Stimulated activated CD8-positive, alpha-beta memory T cell treated with anti-CD3 and anti-CD28 coated beads, Interleukin-2, amount 100 ng/mL, for 48 hours (primary cell): Measurements from ENCODE around the gene FAM89B.

Experiments
- DNase-seq, 2 donors: peaks; one replicate each; pipeline ENCODE4 v3.0.0-alpha.2; 2020; ENCODE audit warnings: low read depth in 2 of 2

FAM89B gene

DNA sequence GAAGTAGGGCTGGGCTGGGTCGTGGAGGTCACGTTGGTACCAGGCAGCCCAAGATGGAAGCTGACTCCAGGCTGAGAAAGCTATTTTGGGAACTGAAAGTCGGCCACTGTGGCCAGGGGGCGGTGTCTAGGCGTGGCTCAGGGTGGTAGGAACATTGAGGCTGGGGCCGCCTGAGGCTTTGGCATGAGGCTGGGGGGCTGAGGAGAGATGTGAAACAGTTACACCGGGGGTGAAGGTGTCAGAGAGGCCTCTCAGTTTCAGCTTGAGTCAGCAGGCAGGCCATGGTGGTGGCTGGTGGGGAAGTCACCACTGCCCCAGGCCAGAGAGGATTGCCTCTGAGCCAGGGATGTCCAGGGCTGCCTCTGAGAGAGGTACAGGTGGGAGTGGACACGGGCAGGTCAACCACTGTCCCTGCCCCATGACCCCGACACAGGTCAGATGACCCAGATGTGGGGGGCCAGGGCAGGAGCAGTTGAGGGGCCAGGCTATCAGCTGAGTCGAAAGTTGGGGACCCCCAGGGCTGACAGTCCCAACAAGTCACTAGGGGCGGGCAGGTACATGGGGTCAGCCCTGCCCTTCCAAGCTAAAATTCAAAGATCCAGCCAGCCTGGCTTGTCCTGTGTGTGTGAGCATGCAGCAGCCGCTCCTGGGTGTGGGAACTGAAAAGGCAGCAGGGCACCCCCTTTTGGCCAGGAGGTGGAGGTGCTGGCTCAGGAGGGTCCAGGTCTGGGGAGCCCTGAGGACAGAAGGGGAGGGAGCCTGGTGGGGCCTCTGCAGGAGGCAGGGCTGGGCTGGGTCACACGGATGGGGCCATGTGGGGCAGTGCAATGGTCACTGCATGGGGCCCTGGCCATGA lies 16.1 kb downstream of the FAM89B start:
- peak; percentile 71 to 79 for DNase-seq

DNA sequence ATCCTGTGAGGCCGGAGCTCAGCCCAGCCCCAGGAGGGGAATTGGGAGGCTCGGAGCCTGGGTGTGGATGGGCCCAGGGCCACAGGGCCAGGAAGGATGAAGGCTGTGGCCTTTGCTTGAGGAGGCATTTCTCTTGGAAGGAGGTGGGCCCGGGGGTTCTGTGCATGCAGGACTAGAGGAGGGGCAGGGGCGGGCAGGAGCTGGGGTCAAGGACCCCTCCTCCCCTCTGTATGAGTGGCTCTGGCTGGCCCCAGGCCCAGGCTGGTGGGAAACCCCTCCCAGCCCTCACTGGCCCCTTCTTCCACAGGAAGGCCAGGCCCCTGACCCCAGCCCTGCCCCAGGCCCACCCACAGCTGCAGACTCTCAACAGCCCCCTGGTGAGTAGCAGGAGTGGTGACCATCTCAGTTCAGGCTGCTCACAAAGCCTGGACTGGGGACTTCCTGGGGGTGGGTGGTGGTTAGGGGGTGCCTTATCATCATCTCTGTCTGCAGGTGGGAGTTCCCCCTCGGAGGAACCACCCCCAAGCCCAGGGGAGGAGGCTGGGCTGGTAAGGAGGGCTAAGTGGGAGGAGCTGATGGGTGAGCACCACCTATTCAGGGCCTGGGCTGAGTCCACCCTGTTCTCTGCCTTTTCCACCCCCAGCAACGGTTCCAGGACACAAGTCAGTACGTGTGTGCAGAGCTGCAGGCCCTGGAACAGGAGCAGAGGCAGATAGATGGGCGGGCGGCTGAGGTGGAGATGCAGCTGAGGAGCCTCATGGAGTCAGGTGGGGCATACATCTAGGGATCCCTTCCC lies 17.3 kb downstream of the FAM89B start:
- peak in 1 of 2 donors; percentile 57 for DNase-seq

DNA sequence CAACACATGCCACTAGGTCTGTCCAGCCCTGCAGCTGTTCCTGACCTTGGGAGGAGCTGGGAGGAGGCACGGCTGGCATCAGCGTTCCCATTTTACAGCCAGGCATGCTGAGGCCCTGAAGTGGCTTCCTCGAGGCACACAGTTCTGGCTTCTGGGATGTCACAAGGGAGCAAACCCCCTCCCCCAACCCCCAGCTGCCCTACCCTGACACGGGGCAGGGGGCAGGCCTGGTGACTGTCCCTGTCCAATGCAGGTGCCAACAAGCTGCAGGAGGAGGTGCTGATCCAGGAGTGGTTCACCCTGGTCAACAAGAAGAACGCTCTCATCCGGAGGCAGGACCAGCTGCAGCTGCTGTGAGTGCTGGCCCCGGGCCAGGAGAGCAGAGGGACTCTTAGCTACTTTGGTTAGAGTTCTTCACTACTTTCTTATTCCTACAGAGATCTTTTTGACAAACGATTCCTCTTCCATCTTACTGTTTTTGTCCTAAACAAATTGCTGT lies 18.0 kb downstream of the FAM89B start:
- DNase-seq, result no peak

DNA sequence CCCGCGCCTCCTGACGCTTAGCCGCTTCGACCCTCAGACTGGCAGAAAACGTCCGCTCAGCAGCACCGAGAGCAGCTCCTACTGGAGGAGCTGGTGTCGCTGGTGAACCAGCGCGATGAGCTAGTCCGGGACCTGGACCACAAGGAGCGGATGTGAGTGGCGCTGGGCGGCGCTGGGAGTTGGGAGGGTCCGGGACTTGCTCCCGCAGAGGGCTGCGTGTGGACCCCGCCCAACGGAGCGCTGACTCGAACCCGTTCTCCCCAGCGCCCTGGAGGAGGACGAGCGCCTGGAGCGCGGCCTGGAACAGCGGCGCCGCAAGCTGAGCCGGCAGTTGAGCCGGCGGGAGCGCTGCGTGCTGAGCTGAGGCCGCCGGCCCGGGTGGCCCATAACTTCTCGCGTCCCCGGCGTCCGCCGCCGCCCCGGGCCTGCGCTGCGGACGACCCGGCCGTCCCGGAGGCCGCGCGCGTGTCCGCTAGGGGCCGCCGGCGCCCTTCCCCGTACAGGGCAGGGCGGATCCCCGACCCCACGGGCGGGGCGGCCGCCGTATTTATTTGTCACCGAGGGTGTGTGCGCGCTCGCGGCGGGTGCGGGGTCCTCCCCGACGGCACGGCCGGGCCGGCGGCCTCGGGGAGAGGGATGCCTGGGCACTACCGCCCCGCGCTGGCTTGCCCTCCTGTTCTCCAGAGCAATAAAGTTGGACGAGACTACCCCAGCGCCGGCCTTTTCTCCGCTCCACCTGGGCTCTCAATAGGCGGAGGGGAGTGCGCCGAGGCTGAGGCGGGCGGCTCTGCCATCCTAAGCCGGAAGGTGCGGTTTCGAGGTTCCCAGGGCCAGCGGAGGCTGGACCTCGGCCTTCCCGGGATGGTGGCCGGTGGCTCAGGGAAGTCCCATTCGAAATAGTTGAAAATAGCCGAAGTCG lies 19.9 kb downstream of the FAM89B start:
- no peak for DNase-seq

DNA sequence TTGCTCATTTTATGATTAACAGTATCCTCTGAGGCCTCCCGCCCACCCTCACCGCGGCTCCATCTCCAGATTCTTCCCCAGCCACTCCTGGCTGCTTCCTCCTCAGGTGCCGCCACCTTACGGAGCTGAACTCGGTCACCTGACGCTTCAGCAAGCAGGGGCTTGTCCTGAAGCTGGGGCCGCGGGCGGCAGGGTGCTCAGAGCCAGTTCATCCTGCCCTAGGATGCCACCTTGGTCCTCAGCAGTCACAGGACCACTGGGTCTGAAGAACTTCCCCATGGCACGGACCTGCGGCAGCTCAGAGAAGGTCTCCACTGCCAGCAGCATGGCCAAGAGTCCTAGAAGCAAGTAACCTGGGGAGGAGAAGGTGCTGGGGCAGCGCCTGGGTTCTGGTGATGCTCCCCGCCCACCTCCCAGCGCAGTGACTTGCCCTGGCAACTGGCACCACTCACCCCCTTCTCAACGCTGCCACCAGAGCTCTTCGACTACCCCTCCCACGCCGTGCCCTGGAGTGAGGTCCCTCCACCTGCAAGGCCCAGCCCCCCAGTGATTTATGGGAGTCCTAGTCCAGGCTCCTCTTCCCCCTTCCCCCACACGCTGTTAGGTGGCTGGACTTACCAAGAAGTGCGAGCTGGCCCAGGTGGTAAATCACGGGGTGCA lies 20.6 kb downstream of the FAM89B start:
- DNase-seq, result no peak

DNA sequence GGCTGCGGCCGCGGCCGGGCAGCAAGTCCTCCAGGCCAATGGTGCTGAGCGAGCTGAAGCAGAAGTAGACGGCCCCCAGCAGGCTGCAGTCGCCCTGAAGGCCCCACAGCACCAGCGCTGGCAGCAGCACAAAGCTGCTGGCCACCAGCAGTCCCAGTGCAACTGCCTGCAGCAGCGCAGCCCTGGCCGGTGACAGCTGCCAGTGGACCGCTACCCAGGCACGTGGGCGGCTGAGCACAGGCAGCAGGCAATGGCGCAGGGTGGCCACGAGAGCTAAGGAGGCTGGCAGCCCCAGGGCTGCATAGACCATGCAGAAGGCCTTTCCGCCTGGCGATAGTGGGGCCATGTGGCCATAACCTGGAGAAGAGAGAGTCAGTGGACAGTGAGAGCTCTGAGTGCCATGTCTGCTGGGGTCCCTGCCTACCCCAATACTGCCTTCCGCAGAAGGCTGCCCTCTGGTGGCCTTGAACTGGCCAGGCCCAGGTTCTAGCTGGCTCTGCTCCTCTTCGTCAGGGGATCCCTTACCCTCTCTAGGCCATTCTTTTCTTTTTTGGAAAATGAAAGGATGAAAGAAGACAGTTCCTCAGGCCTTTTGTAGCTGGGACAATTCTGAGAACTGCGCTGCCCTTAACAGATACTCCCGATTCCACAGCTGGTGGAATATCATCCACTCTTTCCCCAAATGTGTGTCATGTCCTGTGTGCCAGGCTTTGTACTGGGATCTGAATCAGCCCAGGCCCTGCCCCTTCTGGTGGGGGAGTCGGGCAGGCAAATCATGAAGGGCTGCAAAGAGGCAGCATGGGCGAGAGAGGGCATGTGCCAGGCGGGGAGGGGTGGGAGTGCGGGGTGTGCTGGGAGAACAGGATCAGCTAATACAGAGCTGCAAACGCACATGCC lies 21.4 kb downstream of the FAM89B start:
- DNase-seq, result no peak

DNA sequence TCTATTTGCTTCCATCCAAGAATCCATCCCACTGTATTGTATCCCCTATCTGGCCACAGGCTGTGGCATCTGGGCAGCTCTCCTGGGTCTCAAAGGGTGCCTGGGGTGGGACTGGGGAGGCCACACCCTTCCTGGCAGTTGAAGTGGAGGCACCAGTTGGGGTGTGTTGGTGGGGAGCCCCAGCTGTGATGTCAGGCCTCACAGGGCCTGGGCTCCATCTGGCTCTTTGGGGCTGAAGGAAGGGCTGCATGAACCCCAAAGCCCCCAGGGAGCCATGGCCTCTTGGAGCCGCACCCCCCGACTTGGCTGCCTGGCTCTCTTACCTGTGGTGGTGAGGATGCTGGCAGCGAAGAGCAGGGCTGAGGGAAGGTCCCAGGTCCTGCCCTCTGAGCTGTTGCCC lies 22.8 kb downstream of the FAM89B start:
- no peak for DNase-seq

DNA sequence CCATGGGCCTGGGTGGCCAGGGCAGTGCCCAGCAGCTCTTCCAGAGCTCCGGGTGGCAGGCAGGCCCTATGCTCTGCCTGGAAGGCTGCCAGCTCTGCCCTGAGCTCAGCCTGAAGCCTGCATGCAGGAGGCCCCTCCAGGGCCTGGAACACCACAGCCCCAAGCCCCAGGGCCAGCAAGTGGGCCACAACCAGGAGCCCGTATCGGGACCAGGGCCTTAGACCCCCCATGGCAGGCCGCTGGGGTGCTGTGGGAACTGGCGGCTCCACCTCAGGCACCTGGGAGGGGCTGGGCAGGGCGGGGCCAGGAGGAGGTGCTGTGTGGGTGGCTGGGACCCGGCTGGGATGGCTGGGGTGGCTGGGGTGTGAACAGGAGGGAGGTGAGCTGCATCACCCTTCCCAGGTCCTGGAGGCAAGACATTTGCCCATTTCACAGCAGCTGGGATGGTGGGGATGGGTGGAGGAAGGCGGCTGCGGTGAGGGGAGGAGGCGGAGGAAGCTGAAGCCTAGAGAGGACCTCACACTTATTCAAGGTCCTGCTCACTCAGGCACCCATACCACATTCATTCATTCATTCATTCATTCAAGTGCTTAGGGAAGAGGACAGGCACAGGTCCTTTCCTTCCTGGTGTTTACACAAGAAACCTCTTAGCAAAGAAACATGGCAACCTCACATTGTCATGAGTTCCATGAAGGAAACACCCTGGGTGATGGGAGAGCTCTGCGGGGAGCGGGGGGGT lies 23.4 kb downstream of the FAM89B start, which contains the start of gene KCNK7:
TSS of gene KCNK7 (minus strand) at position 258 of the 739 bp plus-strand sequence. CDS start at position 230, 28 bp downstream.
- no peak for DNase-seq

DNA sequence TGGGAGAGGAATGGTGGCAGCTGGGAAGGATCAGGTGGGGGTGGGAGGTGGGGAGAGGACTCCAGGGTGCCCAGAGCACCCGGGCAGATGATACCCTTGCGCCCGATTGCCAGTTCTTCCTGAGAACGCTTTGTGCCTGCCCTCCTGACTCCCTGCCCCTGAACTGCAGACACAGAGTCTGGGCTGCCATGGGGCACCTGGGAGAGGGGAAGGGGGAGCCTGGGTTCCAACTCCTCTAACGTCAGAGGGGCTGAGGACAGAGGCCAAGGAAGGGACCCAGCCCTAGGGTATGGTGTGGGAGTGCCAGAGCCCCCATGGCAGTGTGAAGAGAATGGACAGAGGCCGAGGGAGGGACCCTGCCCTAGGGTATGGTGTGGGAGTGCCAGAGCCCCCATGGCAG lies 24.2 kb downstream of the FAM89B start:
- no peak for DNase-seq

DNA sequence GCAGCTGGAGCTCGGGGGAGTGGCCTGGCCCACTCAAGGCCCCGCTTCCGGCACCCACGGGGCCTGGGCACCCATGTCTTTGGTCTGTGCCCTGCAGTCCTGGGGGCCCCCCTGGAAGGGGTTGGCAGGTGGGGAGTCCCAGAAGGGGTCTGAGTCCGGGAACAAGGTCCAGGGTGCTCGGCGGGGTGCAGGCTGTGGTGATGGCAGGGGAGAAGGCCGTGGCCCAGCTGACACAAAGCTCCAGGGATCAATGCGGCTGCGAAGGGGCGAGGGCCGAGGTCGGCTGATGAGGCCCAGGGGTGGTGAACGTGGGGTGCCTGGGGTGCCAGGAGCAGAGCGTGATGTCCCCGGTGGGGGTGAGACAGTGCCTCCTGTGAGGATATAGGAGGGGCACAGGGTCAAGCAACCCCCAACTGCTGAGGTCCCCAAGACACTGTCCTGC lies 25.9 kb downstream of the FAM89B start:
- DNase-seq, result no peak

DNA sequence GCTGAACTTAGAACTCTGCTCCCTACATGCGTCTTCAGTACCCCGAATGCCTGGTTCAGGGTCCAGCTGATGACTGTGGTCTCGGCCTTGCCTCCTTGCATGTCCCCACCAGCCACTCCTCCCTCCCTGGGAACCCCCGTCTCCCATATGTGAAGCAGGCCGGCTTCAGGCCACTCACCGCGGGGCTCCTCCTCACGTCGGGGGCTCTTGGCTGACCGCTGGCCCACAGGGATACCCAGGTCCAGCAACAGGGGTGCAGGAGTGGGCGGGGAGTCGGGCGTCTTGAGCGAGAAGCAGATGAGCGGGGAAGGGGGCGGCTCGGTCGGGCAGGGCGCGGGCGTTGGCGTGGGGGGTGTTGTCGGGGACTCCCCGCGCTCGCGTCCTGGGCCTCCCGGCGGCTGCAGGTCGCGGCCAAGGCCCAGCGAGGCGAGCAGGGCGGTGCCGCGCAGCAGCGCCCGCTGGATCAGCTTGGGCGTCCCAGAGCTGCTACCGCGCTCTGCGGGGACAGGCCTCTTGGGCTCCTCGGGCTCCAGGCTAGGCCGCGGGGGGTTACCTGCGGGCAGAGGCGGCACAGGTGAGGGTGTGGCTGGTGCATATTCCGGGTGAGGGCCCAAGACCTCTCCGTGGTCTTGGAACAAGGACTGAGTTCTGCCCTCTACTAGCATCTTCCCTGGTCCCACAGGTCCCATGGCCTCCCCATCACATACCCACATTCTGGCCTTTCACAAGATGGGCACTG lies 27.0 kb downstream of the FAM89B start:
- no peak for DNase-seq

DNA sequence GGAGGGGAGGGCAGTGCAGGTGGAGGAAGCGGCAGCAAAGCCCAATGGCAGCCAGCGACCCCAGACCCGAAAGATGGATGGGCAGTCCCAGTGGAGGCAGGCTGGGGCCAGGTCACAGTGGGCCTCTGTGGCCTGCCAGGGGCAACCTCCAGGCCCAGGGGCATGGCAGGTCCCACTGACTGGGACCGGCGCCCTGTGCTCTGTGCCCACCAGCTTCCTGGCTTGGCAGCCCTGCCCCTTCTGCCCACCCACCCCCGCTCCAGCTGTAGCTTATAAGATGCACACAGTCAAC lies 27.6 kb downstream of the FAM89B start:
- no peak for DNase-seq

DNA sequence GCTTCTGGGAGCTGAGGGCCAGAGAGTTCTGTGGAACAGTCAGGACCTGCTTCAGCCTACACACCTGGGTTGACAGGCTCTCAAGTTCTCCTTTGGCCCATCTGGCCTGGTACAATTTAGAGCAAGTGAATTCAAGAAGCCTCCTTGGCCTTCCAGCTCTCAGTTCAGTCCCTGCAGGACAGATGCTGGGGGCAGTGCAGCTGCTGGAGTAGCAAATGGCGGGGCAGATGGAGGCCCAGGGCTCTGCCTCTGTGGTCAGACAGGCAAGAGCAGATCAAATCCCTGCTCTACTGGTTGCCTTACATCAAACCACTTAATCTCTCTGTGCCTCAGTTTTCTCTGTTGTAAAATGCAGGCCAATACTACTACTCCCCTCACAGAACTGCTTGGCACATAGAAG lies 31.9 kb downstream of the FAM89B start:
- no peak for DNase-seq

DNA sequence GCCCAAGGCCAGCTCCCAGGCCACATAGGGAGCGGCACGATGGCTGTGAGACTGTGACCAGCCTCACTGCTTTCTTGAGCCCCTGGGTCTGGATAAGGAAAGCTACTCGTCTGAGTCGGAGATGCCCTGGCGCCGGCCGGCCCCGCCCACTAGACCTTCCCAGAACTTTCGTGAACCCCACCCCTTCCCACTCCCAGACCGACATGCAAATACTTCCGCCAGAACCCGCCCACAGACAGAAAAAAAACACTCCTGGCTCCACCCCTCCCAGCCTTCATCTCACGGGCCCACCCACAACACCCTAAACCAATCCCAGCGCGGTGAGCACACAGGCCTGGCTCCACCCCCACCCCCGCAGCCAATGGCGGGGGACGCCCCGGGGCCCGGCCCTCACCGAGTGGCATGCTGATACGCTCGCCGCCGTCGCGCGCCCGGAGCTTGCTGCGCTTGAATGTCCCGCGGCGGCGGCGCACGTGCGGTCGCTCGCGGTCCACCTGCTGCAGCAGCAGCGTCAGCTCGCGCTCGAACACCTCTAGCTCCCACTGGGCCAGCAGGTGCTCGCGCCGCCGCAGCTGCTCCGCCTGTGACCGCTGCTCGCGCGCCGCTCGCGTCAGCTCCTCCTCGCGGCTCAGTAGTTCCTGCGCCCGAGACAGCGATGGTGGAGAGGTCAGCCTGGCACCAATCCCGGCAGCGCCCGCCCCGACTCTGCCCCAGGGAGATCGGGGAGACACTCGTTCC lies 34.7 kb downstream of the FAM89B start:
- DNase-seq, result no peak

DNA sequence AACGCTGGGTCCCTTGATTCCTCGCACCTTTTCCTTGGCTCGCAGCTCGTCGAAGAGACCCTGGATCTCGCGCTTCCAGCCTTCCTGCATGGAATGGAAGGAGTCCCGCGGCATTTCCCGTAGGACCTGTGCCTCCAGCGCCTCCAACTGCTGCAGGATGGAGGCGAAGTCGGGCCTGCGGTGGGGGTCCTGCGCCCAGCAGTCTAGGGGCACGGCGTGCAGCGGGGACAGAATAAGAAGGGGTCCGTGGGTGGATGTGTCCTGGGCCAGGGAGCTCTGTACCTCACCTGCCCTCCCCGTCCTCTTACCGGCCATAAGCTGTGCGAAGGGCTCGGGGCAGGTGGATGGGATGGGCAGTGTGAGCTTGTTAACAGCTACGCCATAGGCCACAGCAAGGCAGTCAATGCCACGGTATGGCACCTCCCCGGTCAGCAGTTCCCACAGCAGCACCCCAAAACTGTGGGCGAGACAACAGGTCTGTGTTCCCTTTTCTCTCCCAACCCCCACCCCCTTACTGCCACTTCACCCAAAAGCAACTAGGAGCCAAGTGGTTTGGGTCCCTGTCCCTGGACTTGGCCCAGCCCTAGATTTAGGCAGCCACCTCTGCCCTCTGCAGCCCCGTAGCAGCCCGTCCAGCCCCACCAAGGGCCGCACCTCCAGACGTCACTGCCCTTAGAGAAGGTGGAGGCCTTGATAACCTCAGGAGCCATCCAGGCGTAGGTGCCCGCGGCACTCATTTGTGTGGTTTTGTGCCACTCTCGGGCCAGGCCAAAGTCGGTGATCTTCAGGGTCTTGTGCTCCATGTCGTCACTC lies 35.5 kb downstream of the FAM89B start:
- DNase-seq, result no peak

DNA sequence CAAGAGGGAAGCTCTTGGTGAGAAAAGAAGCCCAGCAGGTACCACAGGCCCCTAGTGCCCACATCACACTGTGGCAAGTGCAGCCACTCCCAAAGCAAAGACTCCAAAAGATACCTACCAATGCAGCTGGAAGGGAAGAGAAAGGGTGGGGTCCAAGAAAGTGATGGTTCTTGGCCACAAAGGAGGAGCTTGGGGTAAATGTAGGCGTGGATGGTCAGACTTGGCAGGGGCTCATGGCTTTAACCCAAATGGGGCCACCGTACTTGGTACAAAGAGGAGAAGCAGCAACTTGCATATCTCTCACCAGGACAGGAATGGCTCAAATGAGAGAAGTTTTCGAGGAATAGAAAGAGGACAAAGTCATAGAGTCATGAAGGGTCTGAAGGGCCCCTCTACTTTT lies 36.9 kb downstream of the FAM89B start:
- no peak for DNase-seq

DNA sequence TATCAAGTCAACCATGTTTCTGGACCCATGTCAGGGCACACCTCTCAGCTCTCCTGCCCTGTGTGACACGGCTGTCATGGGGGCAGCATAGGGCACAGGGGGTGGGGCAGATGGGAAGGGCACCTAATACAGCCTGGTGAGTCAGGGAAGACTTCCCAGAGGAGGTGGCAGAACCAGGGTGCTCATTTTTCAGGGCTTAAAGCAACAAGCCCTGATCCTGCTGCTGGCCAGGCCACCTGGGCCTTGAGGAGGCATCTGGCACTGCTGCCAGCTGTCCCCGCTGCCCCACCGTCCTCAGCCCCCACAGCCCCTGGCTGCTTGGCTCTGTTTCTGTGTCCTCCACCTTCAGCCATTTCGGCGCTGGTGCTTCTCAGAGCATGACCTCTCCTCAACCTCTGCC lies 37.3 kb downstream of the FAM89B start:
- DNase-seq, result no peak
